Measurements from ENCODE around the gene NUMA1. TPM values are rescaled to one million over a fixed set of nuclear protein-coding genes. Genes with fewer than 3 reads are reported as not detected.

NUMA1 gene
- total and polyA plus RNA-seq, 2 of the 8 experiments (the other 6 are each of a cell fraction or from before 2014, with no cell fraction given): 101 to 107 TPM

- no peak overlapping the region for H3K4me3 ChIP-seq (ENCODE audit: extremely low read depth in 1 of 4, insufficient read depth in 2 of 4, low read depth in 3 of 4, low read length in 4 of 4)
- H3K18ac ChIP-seq (ENCODE audit: extremely low read depth, low read length): no peak overlapping the region
- H3K27me3 ChIP-seq (replicated peaks in 1 of 4; ENCODE audit: control insufficient read depth in 3 of 4, extremely low read depth in 1 of 4, insufficient read depth in 3 of 4, low read length in 3 of 4): no peaks in the 10 kb centered on the region
- H2BK20ac ChIP-seq (ENCODE audit: low read length): no peak overlapping the region
- H3K36me3 ChIP-seq (ENCODE audit: control insufficient read depth in 2 of 4, insufficient read depth in 4 of 4, low read length in 3 of 4): no peaks in the 10 kb centered on the region; a peak in 2 of 8 replicates
- H3K4me2 ChIP-seq (ENCODE audit: insufficient read depth in 1 of 2, low read depth in 2 of 2, low read length in 2 of 2): no peak overlapping the region
- no peak overlapping the region for H2BK5ac ChIP-seq (ENCODE audit: low read depth, low read length)
- H2BK12ac ChIP-seq (ENCODE audit: low read depth, low read length): no peak overlapping the region
- 98% methylated on average over 4 of the region's 4 CpGs; no CpG with 5 or more reads in 1 of the 2 experiments for WGBS, 2 experiments (ENCODE audit: extremely low coverage in 1 of 2, insufficient coverage in 1 of 2, insufficient read length in 1 of 2, insufficient replicate concordance in 2 of 2, low coverage in 1 of 2, low lambda C conversion rate in 2 of 2, missing lambda C conversion rate in 1 of 2)
- H3K4me1 ChIP-seq (replicated peaks in 1 of 4; ENCODE audit: control insufficient read depth in 3 of 4, insufficient read depth in 4 of 4, low read length in 3 of 4): peaks cover 0 to 11% (median 0%) of the 10 kb centered on the region in 4 experiments; a peak in 3 of 7 replicates
- POLR2A ChIA-PET (ENCODE audit: partially characterized antibody): interaction anchor here (0.8 to 2.0 kb wide), 6 partner anchors 10 to 45 kb away, joined by 3 to 6 read pairs (median 5); partner anchors contain the start of gene ANAPC15
- H3K14ac ChIP-seq (ENCODE audit: insufficient read length): no peak overlapping the region
- H2AK5ac ChIP-seq (ENCODE audit: low read depth, low read length): no peak overlapping the region
- H3K27ac ChIP-seq (ENCODE audit: low read depth, low read length): no peak overlapping the region
- H4K20me1 ChIP-seq (replicated peaks in 1 of 2; ENCODE audit: control insufficient read depth in 1 of 2, insufficient read depth in 2 of 2, low read length in 2 of 2): peaks cover 4 to 13% of the 10 kb centered on the region in 2 experiments
- H3K23ac ChIP-seq (ENCODE audit: insufficient read length): no peak overlapping the region
- CTCF ChIA-PET (ENCODE audit: partially characterized antibody): interaction anchor here (1.0 to 5.1 kb wide), 16 partner anchors 9 to 175 kb away, joined by 3 to 33 read pairs (median 5); no protein-coding TSS in a partner anchor
- H3K9ac ChIP-seq (replicated peaks in 1 of 4; ENCODE audit: extremely low read depth in 1 of 4, low read depth in 3 of 4, low read length in 3 of 4): no peak overlapping the region
- H3K4ac ChIP-seq (replicated peaks; ENCODE audit: insufficient read length, low read depth, low read length): no peak overlapping the region
- no peaks in the 10 kb centered on the region for H3K9me3 ChIP-seq (ENCODE audit: insufficient read depth in 2 of 2, low read depth in 1 of 2, low read length in 1 of 2)
- DNase-seq (ENCODE audit: low read depth in 1 of 2, low spot score in 2 of 2): no peak
- peaks cover 25 to 89% of the 10 kb centered on the region in 2 experiments for H3K79me2 ChIP-seq (ENCODE audit: control insufficient read depth in 1 of 2, insufficient read depth in 2 of 2, low read length in 2 of 2)
- no peak overlapping the region for H4K8ac ChIP-seq (ENCODE audit: extremely low read depth, insufficient read depth, low read length)
- peaks cover 4% of the 10 kb centered on the region; the same call in 1 of the 2 replicates for H3K23me2 ChIP-seq (ENCODE audit: low read depth, low read length)
- H4K5ac ChIP-seq (ENCODE audit: insufficient read length, low read depth, low read length): no peak overlapping the region
- no peak for FAIRE-seq
- H2BK15ac ChIP-seq (ENCODE audit: low read length): no peak overlapping the region
- H2AFZ ChIP-seq (ENCODE audit: low read length): no peak overlapping the region
- H3K56ac ChIP-seq (replicated peaks; ENCODE audit: insufficient read length, low read depth, low read length): no peak overlapping the region
- H3K79me1 ChIP-seq (ENCODE audit: low read depth, low read length): peaks cover 11% of the 10 kb centered on the region; the same call in 1 of the 2 replicates
- H2BK120ac ChIP-seq (replicated peaks; ENCODE audit: low read depth, low read length): no peak overlapping the region
- no peak overlapping the region for H4K91ac ChIP-seq (replicated peaks; ENCODE audit: insufficient read length, low read length)
- no peak for TF ChIP-seq JUND (IDR thresholded peaks at IDR 0.05; ENCODE audit: low read length)
- TF ChIP-seq SIX5 (IDR thresholded peaks at IDR 0.05; ENCODE audit: low read depth, low read length): no peak
- TF ChIP-seq POLR2A (IDR thresholded peaks at IDR 0.05; ENCODE audit: control extremely low read depth in 1 of 2, low read depth in 2 of 2, low read length in 2 of 2): no peak
- no peak for TF ChIP-seq SP2 (IDR thresholded peaks at IDR 0.05; ENCODE audit: low read length)
- no peak for TF ChIP-seq JUN (IDR thresholded peaks at IDR 0.05; ENCODE audit: low read depth, low read length)
- TF ChIP-seq CHD1 (IDR thresholded peaks at IDR 0.05; ENCODE audit: low read depth, low read length): no peak
- no peak for TF ChIP-seq ATF2 (IDR thresholded peaks at IDR 0.05; ENCODE audit: low read length)
- no peak for TF ChIP-seq CBX8 (IDR thresholded peaks at IDR 0.05; ENCODE audit: borderline replicate concordance, low read depth, low read length)
- TF ChIP-seq TEAD4 (IDR thresholded peaks at IDR 0.05; ENCODE audit: low read depth, low read length): no peak
- no peak for TF ChIP-seq KDM1A (IDR thresholded peaks at IDR 0.05; ENCODE audit: borderline replicate concordance, low read length)
- TF ChIP-seq GTF2F1 (IDR thresholded peaks at IDR 0.05; ENCODE audit: borderline replicate concordance, low read depth, low read length): no peak
- TF ChIP-seq USF2 (IDR thresholded peaks at IDR 0.05; ENCODE audit: low read length): no peak
These were observed 4.6 kb downstream of the NUMA1 start for GRCh38 chr11:72075756-72076155.
